ENCODE data around the gene CACTIN.

DNA sequence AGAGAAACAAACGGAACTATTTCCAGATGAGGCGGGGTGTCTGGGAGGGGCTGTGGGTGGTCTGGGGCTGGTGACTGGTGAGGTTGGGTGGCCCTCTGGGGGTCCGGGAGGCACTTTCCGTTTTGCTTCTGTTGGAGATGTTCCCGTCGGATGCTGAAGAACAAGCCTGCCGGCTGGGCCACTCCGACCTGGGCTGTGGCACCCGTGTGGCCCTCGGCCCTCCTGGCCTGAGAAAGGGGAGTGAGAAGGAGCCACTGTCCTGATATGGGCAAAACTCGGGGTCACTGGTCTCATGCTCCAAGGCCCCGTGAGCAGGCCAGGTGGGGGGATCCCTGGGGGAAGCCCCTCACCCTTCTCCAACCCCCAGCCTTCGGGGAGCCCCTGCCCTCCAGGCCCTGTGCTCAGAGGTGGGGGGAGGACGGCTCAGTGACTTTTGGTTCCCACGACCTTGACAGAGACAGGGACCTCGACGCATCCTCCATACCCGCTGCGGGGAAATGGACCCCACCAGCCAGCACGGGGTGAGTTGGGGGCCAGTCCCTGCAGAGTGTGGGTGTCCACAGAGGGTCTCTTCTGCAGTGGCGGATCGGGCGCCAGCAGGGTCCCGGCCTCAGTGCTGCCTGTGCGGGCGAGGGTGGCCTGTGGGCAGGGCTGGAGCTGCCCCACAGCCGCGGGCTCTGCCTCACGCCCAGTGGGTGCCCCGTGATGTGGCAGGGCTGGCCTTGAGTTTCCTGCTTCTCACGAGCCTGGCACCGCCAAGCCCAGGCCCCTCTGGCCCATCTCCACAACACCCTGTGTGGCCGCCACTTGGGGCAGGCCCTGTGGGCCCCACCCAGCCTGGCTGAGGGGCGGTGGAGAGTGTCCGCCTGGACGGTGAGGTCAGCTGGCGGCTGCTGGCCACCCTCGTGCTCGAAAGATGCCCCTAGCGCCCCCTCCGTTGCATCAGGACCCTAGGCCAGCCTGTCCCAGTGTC lies 15.6 kb downstream of the CACTIN start:
- TF ChIP-seq CTCF (conservative IDR thresholded peaks at IDR 0.05; ENCODE audit: low read depth, low read length): no peak
- no peak for TF ChIP-seq EZH2 (IDR thresholded peaks at IDR 0.05; ENCODE audit: borderline replicate concordance, low read depth, low read length, poor library complexity, severe bottlenecking)

Data from A673 (cell line).